KMS-11 (cell line): Measurements from ENCODE around the gene EVPLL.
"Not testable (repeated sequence)": the region's sequence is repeated elsewhere in the genome, so short reads cannot be mapped to it uniquely, and the experiment has no call there.

Experiments
- H2AFZ ChIP-seq: fragments of 200-600 bp; sonication (generic); 2 replicates; pipeline ENCODE4 v1.6.1; 2016; ENCODE audit warnings: antibody characterized with exemption, mixed run types, low read depth
- H3K27ac ChIP-seq: fragments of 200-600 bp; sonication (generic); 2 replicates; pipeline ENCODE4 v1.6.1; 2016; ENCODE audit warnings: mild to moderate bottlenecking, mixed run types
- H3K27me3 ChIP-seq: fragments of 200-600 bp; sonication (generic); 2 replicates; pipeline ENCODE4 v1.6.1; 2017; ENCODE audit warnings: mild to moderate bottlenecking, low read depth, mixed run types, moderate library complexity; ENCODE audit not compliant: insufficient read depth
- H3K36me3 ChIP-seq: fragments of 200-600 bp; sonication (generic); 2 replicates; pipeline ENCODE4 v1.6.1; 2017; ENCODE audit warnings: mild to moderate bottlenecking, mixed run types; ENCODE audit not compliant: insufficient read depth
- H3K4me1 ChIP-seq: fragments of 200-600 bp; sonication (generic); 2 replicates; pipeline ENCODE4 v1.6.1; 2016; ENCODE audit warnings: mild to moderate bottlenecking, low read depth, mixed run types; ENCODE audit not compliant: poor library complexity, severe bottlenecking
- H3K4me2 ChIP-seq: fragments of 200-600 bp; sonication (generic); 2 replicates; pipeline ENCODE4 v1.7.0; 2016; ENCODE audit warnings: mild to moderate bottlenecking, mixed run types
- H3K4me3 ChIP-seq: fragments of 200-600 bp; sonication (generic); IDR thresholded peaks from 2 replicates; pipeline ENCODE4 v1.6.1; 2017; ENCODE audit warnings: low read depth, low read length, mixed read lengths; ENCODE audit not compliant: insufficient read depth
- H3K79me2 ChIP-seq: fragments of 200-600 bp; sonication (generic); 2 replicates; pipeline ENCODE4 v1.6.1; 2016; ENCODE audit warnings: low read depth, mixed run types; ENCODE audit not compliant: insufficient read depth
- H3K9ac ChIP-seq: fragments of 200-600 bp; sonication (generic); 2 replicates; pipeline ENCODE4 v1.6.1; 2016; ENCODE audit warnings: mild to moderate bottlenecking, mixed run types
- H4K20me1 ChIP-seq: fragments of 200-600 bp; sonication (generic); 2 replicates; pipeline ENCODE4 v1.6.1; 2016; ENCODE audit warnings: mild to moderate bottlenecking, mixed run types; ENCODE audit not compliant: insufficient read depth
- CTCF ChIP-seq: fragments of 200-600 bp; sonication (generic); conservative IDR thresholded peaks from 2 replicates; pipeline ENCODE4 v1.6.1; 2017; ENCODE audit warnings: low read depth, mild to moderate bottlenecking, antibody characterized with exemption, low read length, moderate library complexity, mixed read lengths

The EVPLL gene

GRCh38 chr17:18381158-18381952 lies 3.8 kb downstream of the EVPLL start:
- Histone ChIP-seq H2AFZ (no peak overlapping the region), H3K9ac (no peak overlapping the region), H3K4me1 (peaks cover 18% of the 10 kb centered on the region), H3K4me3 (no peak overlapping the region), H4K20me1 (no peaks in the 10 kb centered on the region), H3K36me3 (no peaks in the 10 kb centered on the region), H3K4me2 (no peak overlapping the region), H3K27me3 (no peaks in the 10 kb centered on the region), H3K27ac (no peak overlapping the region), H3K79me2 (no peaks in the 10 kb centered on the region)
- no peak for TF ChIP-seq CTCF

GRCh38 chr17:18381953-18382245 lies 4.3 kb downstream of the EVPLL start:
- H3K79me2 ChIP-seq: no peaks in the 10 kb centered on the region
- TF ChIP-seq CTCF: no peak
- peaks cover 12% of the 10 kb centered on the region for H3K4me1 ChIP-seq
- no peak overlapping the region for H3K27ac ChIP-seq
- no peak overlapping the region for H3K4me2 ChIP-seq
- no peaks in the 10 kb centered on the region for H4K20me1 ChIP-seq
- H2AFZ ChIP-seq: no peak overlapping the region
- H3K27me3 ChIP-seq: no peaks in the 10 kb centered on the region
- H3K36me3 ChIP-seq: no peaks in the 10 kb centered on the region
- no peak overlapping the region for H3K4me3 ChIP-seq
- H3K9ac ChIP-seq: no peak overlapping the region

- Histone ChIP-seq H3K36me3 (no peaks in the 10 kb centered on the region), H3K79me2 (no peaks in the 10 kb centered on the region), H3K4me3 (no peak overlapping the region), H3K27ac (no peak overlapping the region), H2AFZ (no peak overlapping the region), H3K4me1 (peaks cover 6% of the 10 kb centered on the region), H4K20me1 (no peaks in the 10 kb centered on the region), H3K9ac (no peak overlapping the region), H3K27me3 (no peaks in the 10 kb centered on the region), H3K4me2 (no peak overlapping the region)
- TF ChIP-seq CTCF: no peak
These were observed 5.0 kb downstream of the EVPLL start for GRCh38 chr17:18382441-18383078.

- H3K27ac ChIP-seq, H3K4me3 ChIP-seq, H2AFZ ChIP-seq, H3K36me3 ChIP-seq, H3K4me2 ChIP-seq, H3K79me2 ChIP-seq, H3K4me1 ChIP-seq, H3K9ac ChIP-seq, H4K20me1 ChIP-seq, H3K27me3 ChIP-seq: not testable (repeated sequence)
These were observed 5.5 kb downstream of the EVPLL start for GRCh38 chr17:18383079-18383481.

- not testable (repeated sequence) for H3K9ac ChIP-seq, H3K27me3 ChIP-seq, H3K4me1 ChIP-seq, H3K4me2 ChIP-seq, H3K27ac ChIP-seq, H3K79me2 ChIP-seq, H3K36me3 ChIP-seq, H3K4me3 ChIP-seq, H2AFZ ChIP-seq, H4K20me1 ChIP-seq
These were observed 6.7 kb downstream of the EVPLL start for GRCh38 chr17:18384271-18384670.

- H3K4me1 ChIP-seq, H3K79me2 ChIP-seq, H3K4me3 ChIP-seq, H4K20me1 ChIP-seq, H2AFZ ChIP-seq, H3K27ac ChIP-seq, H3K36me3 ChIP-seq, H3K9ac ChIP-seq, H3K27me3 ChIP-seq, H3K4me2 ChIP-seq: not testable (repeated sequence)
These were observed 10.0 kb downstream of the EVPLL start for GRCh38 chr17:18387583-18387982.

- H4K20me1 ChIP-seq, H3K27ac ChIP-seq, H3K27me3 ChIP-seq, H3K4me3 ChIP-seq, H3K36me3 ChIP-seq, H3K4me2 ChIP-seq, H3K9ac ChIP-seq, H2AFZ ChIP-seq, H3K4me1 ChIP-seq, H3K79me2 ChIP-seq: not testable (repeated sequence)
These were observed 10.7 kb downstream of the EVPLL start for GRCh38 chr17:18388266-18388665.

GRCh38 chr17:18388728-18389127 lies 11.2 kb downstream of the EVPLL start:
- not testable (repeated sequence) for H2AFZ ChIP-seq, H3K4me1 ChIP-seq, H3K27ac ChIP-seq, H3K4me3 ChIP-seq, H4K20me1 ChIP-seq, H3K9ac ChIP-seq, H3K27me3 ChIP-seq, H3K79me2 ChIP-seq, H3K4me2 ChIP-seq, H3K36me3 ChIP-seq
